HEK293T (cell line): ENCODE data around the gene ACTN4.

Source experiments
- CTCF ChIA-PET: fragments of 350-600 bp; formaldehyde crosslinking; extraction: SDS; loops from one replicate; lab custom pipeline; 2021; ENCODE audit warnings: antibody characterized with exemption, inconsistent platforms; lab: Yijun Ruan, JAX
- POLR2A ChIA-PET: fragments of 350-600 bp; formaldehyde crosslinking; extraction: SDS; loops from one replicate; lab custom pipeline; 2020; ENCODE audit warnings: antibody characterized with exemption, inconsistent platforms; lab: Yijun Ruan, JAX
- DNase-seq: peaks from one replicate; pipeline ENCODE4 v3.0.0; 2012; ENCODE audit warnings: mixed read lengths; ENCODE audit errors: extremely low spot score
- ARNT ChIP-seq: fragments of 450-650 bp; IDR thresholded peaks from 2 replicates; pipeline ENCODE4 v1.6.1; 2017; ENCODE audit warnings: mild to moderate bottlenecking
- BHLHE40 ChIP-seq: fragments of 450-650 bp; IDR thresholded peaks from 2 replicates; pipeline ENCODE4 v1.6.1; 2016; ENCODE audit warnings: mild to moderate bottlenecking, moderate library complexity, borderline replicate concordance
- CTBP1 ChIP-seq: fragments of 450-650 bp; IDR thresholded peaks from 2 replicates; pipeline ENCODE4 v1.6.1; 2016; ENCODE audit warnings: borderline replicate concordance
- ELF4 ChIP-seq: fragments of 450-650 bp; IDR thresholded peaks from 2 replicates; pipeline ENCODE4 v1.6.1; 2017; ENCODE audit warnings: antibody characterized with exemption
- FOXA1 ChIP-seq: fragments of 450-650 bp; IDR thresholded peaks from 2 replicates; pipeline ENCODE4 v1.6.1; 2016; ENCODE audit warnings: mild to moderate bottlenecking
- FOXK2 ChIP-seq: fragments of 450-650 bp; IDR thresholded peaks from 2 replicates; pipeline ENCODE4 v1.6.1; 2016; ENCODE audit warnings: mild to moderate bottlenecking
- FOXM1 ChIP-seq: fragments of 450-650 bp; IDR thresholded peaks from 2 replicates; pipeline ENCODE4 v1.6.1; 2017; ENCODE audit warnings: mild to moderate bottlenecking, borderline replicate concordance
- HDGF ChIP-seq: fragments of 450-650 bp; IDR thresholded peaks from 2 replicates; pipeline ENCODE4 v1.6.1; 2017; ENCODE audit warnings: antibody characterized with exemption, borderline replicate concordance
- L3MBTL2 ChIP-seq: fragments of 450-650 bp; conservative IDR thresholded peaks from 2 replicates; pipeline ENCODE4 v1.6.1; 2016; ENCODE audit warnings: mild to moderate bottlenecking
- LEF1 ChIP-seq: fragments of 450-650 bp; IDR thresholded peaks from 2 replicates; pipeline ENCODE4 v1.6.1; 2017; ENCODE audit warnings: mild to moderate bottlenecking, borderline replicate concordance
- NFRKB ChIP-seq: fragments of 450-650 bp; IDR thresholded peaks from 2 replicates; pipeline ENCODE4 v1.6.1; 2016; ENCODE audit warnings: mild to moderate bottlenecking, moderate library complexity
- SP1 ChIP-seq: fragments of 450-650 bp; IDR thresholded peaks from 2 replicates; pipeline ENCODE4 v1.6.1; 2017
- SUZ12 ChIP-seq: fragments of 450-650 bp; IDR thresholded peaks from 2 replicates; pipeline ENCODE4 v1.6.1; 2016; ENCODE audit warnings: mild to moderate bottlenecking
- TARDBP ChIP-seq: fragments of 450-650 bp; IDR thresholded peaks from 2 replicates; pipeline ENCODE4 v1.6.1; 2016
- ZNF384 ChIP-seq: fragments of 450-650 bp; IDR thresholded peaks from 2 replicates; pipeline ENCODE4 v1.6.1; 2016
- TF ChIP-seq, protein P1 (sequence below): fragments of 450-650 bp; IDR thresholded peaks from 2 replicates; pipeline ENCODE4 v1.6.1; 2016

ACTN4 gene

DNA sequence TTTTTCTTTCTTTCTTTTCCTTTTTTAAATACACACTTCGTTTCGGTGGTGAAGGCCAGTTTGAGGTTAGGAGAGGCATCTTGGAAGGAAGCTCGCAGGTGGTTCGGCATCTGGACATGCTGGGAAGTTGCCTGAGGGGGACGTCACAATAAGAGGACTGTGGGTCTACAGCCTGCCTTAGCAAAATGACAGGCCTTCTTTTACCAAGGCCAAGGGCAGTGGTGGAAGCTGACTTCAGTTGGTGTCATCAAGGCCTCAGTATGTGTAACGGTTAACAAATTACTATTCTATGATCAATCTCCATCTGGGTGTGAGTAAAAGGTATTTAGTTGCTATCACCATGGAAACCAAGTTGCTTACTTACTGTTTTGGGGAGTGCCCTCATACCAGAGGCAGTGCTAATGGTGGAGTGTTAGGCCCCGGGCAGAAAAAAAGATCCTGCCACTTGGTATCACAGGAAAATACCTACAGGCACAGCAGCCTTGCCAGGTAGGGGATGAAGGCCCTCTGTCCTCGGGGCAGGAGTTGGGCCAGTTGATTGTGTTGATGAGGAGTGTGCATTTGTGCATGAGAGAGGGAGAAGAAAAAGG is 10.3 kb downstream of the ACTN4 start:
- TF ChIP-seq HDGF (no peak), ZNF384 (no peak), ARNT (no peak), CTBP1 (no peak), FOXK2 (no peak), SUZ12 (no peak), BHLHE40 (no peak), ELF4 (no peak), SP1 (no peak), L3MBTL2 (no peak), NFRKB (no peak), FOXA1 (no peak), TARDBP (no peak)
- TF ChIP-seq, protein P1, sequence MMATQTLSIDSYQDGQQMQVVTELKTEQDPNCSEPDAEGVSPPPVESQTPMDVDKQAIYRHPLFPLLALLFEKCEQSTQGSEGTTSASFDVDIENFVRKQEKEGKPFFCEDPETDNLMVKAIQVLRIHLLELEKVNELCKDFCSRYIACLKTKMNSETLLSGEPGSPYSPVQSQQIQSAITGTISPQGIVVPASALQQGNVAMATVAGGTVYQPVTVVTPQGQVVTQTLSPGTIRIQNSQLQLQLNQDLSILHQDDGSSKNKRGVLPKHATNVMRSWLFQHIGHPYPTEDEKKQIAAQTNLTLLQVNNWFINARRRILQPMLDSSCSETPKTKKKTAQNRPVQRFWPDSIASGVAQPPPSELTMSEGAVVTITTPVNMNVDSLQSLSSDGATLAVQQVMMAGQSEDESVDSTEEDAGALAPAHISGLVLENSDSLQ = no peak
- ChIA-PET POLR2A (no interaction called here), CTCF (no interaction called here)
- DNase-seq = no peak

DNA sequence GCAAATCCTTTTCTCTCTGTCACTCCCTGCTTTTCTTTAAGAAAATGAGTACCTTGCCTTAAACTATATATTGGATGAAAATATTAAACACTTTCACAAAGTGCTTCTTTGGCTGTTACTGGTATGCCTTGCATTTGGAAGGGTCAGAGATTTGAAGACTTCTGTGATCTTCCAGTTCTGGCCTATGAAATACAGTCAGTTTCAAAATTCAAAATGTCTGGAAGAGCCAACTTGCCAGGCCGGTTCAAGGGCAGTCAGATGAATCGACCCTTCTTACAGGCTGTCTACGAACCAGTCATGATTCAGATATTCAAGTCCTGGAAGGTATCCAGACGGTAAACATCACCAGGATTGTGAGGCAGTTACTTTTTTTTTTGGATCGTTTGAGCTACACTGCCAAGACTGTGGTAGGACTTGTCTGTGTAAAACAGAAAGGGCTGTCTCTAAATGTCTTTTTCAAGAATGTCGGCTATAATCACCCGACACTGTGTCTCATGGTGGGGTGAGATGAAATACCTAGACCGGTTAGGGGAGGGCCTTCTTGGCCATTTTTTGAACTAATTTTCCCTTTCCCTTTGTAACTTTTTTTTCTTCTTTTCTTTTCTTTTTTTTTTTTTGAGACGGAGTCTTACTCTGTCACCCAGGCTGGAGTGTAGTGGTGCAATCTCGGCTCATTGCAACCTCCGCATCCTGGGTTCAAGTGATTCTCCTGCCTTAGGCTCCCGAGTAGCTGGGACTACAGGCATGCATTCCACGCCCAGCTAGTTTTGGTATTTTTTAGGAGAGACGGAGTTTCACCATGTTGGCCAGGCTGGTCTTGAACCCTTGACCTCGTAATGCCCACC is 11.2 kb downstream of the ACTN4 start:
- ChIA-PET CTCF (interaction anchor here (0.6 to 0.8 kb wide), 2 partner anchors 24 to 307 kb away, joined by 3 to 8 read pairs; no protein-coding TSS in a partner anchor), POLR2A (no interaction called here)
- no peak for DNase-seq
- no peak for TF ChIP-seq TARDBP
- TF ChIP-seq, protein P1 = no peak
- TF ChIP-seq ELF4 = no peak
- no peak for TF ChIP-seq L3MBTL2
- TF ChIP-seq LEF1 = no peak
- no peak for TF ChIP-seq ZNF384
- TF ChIP-seq SP1 = no peak

DNA sequence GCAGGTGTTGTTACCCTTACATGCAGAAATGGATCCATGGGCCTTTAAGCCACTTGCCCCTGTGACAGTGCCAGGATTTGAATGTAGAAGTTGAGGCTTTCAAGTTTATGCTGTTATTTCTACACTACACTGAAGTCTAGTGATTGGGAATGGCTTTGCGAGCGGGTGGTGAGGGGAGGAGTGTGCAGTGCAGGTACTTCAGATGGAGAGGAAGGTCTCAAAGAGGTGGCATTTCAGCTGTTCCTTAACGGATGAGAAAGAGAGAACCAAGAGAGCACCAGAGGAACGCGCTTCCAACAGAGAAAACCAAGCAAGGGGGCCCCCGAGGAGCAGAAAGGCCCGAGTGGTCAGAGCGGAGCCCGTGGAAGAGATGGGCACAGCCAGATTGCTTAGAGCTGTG is 13.3 kb downstream of the ACTN4 start:
- POLR2A ChIA-PET = interaction anchor here (1.0 kb wide), 1 partner anchor 11 kb away, joined by 3 read pairs; no protein-coding TSS in a partner anchor
- no peak for DNase-seq
- no peak for TF ChIP-seq TARDBP
- no peak for TF ChIP-seq ELF4
- TF ChIP-seq HDGF = no peak
- no peak for TF ChIP-seq FOXK2
- no peak for TF ChIP-seq NFRKB
- TF ChIP-seq CTBP1 = no peak
- no peak for TF ChIP-seq ZNF384
- no peak for TF ChIP-seq LEF1
- no peak for TF ChIP-seq BHLHE40
- TF ChIP-seq, protein P1 = no peak
- TF ChIP-seq SP1 = no peak
- TF ChIP-seq ARNT = no peak
- TF ChIP-seq SUZ12 = no peak
- TF ChIP-seq L3MBTL2 = no peak
- no peak for TF ChIP-seq FOXA1
- no peak for TF ChIP-seq FOXM1
- CTCF ChIA-PET = no interaction called here

DNA sequence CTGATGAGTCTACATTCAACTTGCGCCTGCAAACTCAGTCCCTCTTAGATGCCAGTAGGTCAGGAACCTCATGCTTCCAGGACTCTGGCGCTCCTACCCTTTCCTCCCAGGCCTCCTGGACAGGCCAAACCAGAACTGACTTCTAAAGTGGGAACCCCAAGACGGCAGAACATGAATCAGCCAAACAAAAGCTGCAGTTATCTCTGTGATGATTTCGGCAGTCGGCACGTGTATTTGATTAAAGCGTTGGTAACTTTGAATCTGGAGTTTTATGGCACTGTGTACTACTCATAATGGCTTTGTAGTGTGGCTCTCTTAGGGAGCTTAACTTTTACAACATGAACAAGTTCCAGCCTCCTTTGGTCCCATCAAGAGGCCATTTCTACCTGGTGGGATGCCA is 13.7 kb downstream of the ACTN4 start:
- CTCF ChIA-PET = no interaction called here
- POLR2A ChIA-PET = interaction anchor here (1.0 kb wide), 1 partner anchor 12 kb away, joined by 3 read pairs; no protein-coding TSS in a partner anchor
- DNase-seq = no peak
- TF ChIP-seq ZNF384 (no peak), FOXM1 (no peak), FOXA1 (no peak)

DNA sequence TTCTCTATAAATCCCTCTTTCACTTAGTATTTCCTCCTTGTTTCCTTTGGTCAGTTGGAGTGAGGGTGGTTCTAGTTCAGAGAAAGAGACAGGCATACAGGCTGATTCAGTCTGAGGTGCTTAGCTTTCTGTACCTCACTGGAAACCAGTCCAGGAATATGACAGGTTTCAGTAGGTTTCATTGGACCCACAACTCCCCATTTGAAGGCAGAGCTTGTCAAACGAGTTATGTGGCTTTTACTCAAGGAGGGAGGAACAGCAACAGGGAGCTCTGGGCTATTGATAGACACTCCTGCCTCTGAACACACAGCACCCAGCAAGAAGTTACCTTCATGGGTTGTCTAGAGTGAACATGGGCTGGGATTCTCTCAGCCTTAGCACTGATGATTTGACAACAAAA is 14.5 kb downstream of the ACTN4 start:
- TF ChIP-seq LEF1 = no peak
- TF ChIP-seq FOXM1 = no peak
- TF ChIP-seq FOXA1 = no peak
- TF ChIP-seq, protein P1 = no peak
- TF ChIP-seq ARNT = no peak
- no peak for TF ChIP-seq NFRKB
- no peak for TF ChIP-seq SP1
- TF ChIP-seq SUZ12 = no peak
- no peak for TF ChIP-seq TARDBP
- TF ChIP-seq ELF4 = no peak
- no peak for TF ChIP-seq FOXK2
- TF ChIP-seq BHLHE40 = no peak
- no peak for TF ChIP-seq L3MBTL2
- no peak for TF ChIP-seq CTBP1
- TF ChIP-seq ZNF384 = no peak
- no peak for DNase-seq
- CTCF ChIA-PET = no interaction called here

More for the DNA sequence above, 14.5 kb downstream of the ACTN4 start:
- POLR2A ChIA-PET = no interaction called here
